Ascending aorta (tissue), 2 donors: Measurements from ENCODE around the gene SLC1A7. TPM values are rescaled to one million over a fixed set of nuclear protein-coding genes. Genes with fewer than 3 reads are reported as not detected.
A peak's percentile ranks its signal among the peaks of the same experiment; 100 is the strongest.

Source experiments
- DNase-seq, 2 donors: peaks; one replicate each; pipeline ENCODE4 v3.0.0-alpha.2; 2019; ENCODE audit warnings: low spot score in 2 of 2
- H3K27ac ChIP-seq, 2 donors: fragments of 200-600 bp; sonication (generic); one replicate each; pipeline ENCODE4 v1.5.1; 2016 to 2017; ENCODE audit warnings: mild to moderate bottlenecking in 1 of 2
- H3K27me3 ChIP-seq: fragments of 200-600 bp; sonication (generic); one replicate; pipeline ENCODE4 v1.5.1; 2017
- H3K36me3 ChIP-seq, 2 donors: fragments of 200-600 bp; sonication (generic); one replicate each; pipeline ENCODE4 v1.5.1; 2016
- H3K4me1 ChIP-seq, 2 donors: fragments of 200-600 bp; sonication (generic); one replicate each; pipeline ENCODE4 v1.5.1; 2016 to 2017; ENCODE audit warnings: mild to moderate bottlenecking in 1 of 2
- H3K4me3 ChIP-seq, 2 donors: fragments of 200-600 bp; sonication (generic); one replicate each; pipeline ENCODE4 v1.5.1; 2016 to 2017; ENCODE audit warnings: mild to moderate bottlenecking in 1 of 2
- H3K9me3 ChIP-seq, 2 donors: fragments of 200-600 bp; sonication (generic); one replicate each; pipeline ENCODE4 v1.5.1; 2016
- CTCF ChIP-seq, 3 experiments: fragments of 200-600 bp in 2 of 3; fragments of 450-650 bp in 1 of 3; sonication (generic) in 2 of 3; IDR thresholded peaks; one replicate each; pipeline ENCODE4 v1.5.1; 2016 to 2019; ENCODE audit warnings: antibody characterized with exemption in 3 of 3, mild to moderate bottlenecking in 1 of 3, moderate library complexity in 1 of 3
- intact Hi-C: fragments of 100-400 bp; cut with DNase I; formaldehyde crosslinking; loops from one replicate; pipeline ENCODE4 v1.15.1; 2023
- total RNA-seq: library from RNA; depleted of rRNA; stranded (reverse); fragments of >200 nt; gene quantifications from one replicate; pipeline ENCODE4 v1.1.0, GENCODE V29; 2016

Gene SLC1A7
- total RNA-seq, 1 donor from 2014 or later: not detected

DNA sequence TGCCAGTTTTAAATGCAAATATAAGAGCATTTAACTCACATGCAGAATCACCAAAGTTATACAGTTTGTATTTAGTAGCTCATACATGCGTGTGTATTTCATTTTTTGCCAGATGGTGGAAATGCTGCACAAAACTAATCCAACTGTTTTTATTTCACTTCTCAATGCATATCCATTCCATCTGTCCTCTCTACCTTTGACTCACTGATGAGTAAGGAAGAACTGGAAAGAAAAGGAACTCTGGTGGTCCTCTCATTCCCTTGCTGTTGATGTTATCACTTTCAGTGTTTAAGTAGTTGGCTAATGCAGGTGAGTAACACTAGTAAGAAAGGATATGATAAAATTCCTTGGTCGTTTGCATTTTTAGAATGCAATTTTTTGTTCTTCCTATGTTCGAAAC is 5.7 kb upstream of the SLC1A7 start:
- H3K27me3 ChIP-seq: no peaks in the 10 kb centered on the region
- no peak for DNase-seq
- no peak overlapping the region for H3K4me3 ChIP-seq
- H3K36me3 ChIP-seq: no peaks in the 10 kb centered on the region
- H3K4me1 ChIP-seq: no peaks in the 10 kb centered on the region
- H3K9me3 ChIP-seq: no peaks in the 10 kb centered on the region
- intact Hi-C loops: no loop called here
- H3K27ac ChIP-seq: no peak overlapping the region
- no peak for TF ChIP-seq CTCF (IDR thresholded peaks at IDR 0.05)

- no peak for DNase-seq
- intact Hi-C loops: no loop called here
- no peaks in the 10 kb centered on the region for H3K9me3 ChIP-seq
- H3K27ac ChIP-seq: no peak overlapping the region
- H3K36me3 ChIP-seq: no peaks in the 10 kb centered on the region
- no peak for TF ChIP-seq CTCF (IDR thresholded peaks at IDR 0.05)
- no peaks in the 10 kb centered on the region for H3K4me1 ChIP-seq
- no peaks in the 10 kb centered on the region for H3K27me3 ChIP-seq
- H3K4me3 ChIP-seq: no peak overlapping the region
Observed at GRCh38 chr1:53147174-53147573, 4.7 kb upstream of the SLC1A7 start.

- no peak for TF ChIP-seq CTCF (IDR thresholded peaks at IDR 0.05)
- no peaks in the 10 kb centered on the region for H3K9me3 ChIP-seq
- no peaks in the 10 kb centered on the region for H3K27me3 ChIP-seq
- no peaks in the 10 kb centered on the region for H3K4me1 ChIP-seq
- H3K36me3 ChIP-seq: no peaks in the 10 kb centered on the region
- peak overlapping the region; percentile 53 to 65 for H3K27ac ChIP-seq
- no peak overlapping the region for H3K4me3 ChIP-seq
- DNase-seq: peak in 1 of 2 donors; percentile 78
- intact Hi-C loops: no loop called here
Observed at GRCh38 chr1:53145942-53146708, 3.7 kb upstream of the SLC1A7 start.

- Histone ChIP-seq H3K27me3 (no peaks in the 10 kb centered on the region), H3K9me3 (no peaks in the 10 kb centered on the region), H3K4me3 (no peak overlapping the region), H3K4me1 (no peaks in the 10 kb centered on the region), H3K27ac (peak overlapping the region in 1 of 2 donors; percentile 53), H3K36me3 (no peaks in the 10 kb centered on the region)
- intact Hi-C loops: no loop called here
- no peak for TF ChIP-seq CTCF (IDR thresholded peaks at IDR 0.05)
- DNase-seq: no peak
Observed at GRCh38 chr1:53145619-53145941, 3.1 kb upstream of the SLC1A7 start.

- intact Hi-C loops: no loop called here
- Histone ChIP-seq H3K27me3 (no peaks in the 10 kb centered on the region), H3K9me3 (no peaks in the 10 kb centered on the region), H3K27ac (no peak overlapping the region), H3K4me1 (no peaks in the 10 kb centered on the region), H3K36me3 (no peaks in the 10 kb centered on the region), H3K4me3 (no peak overlapping the region)
- DNase-seq: no peak
- TF ChIP-seq CTCF (IDR thresholded peaks at IDR 0.05): no peak
Observed at GRCh38 chr1:53145051-53145600, 2.7 kb upstream of the SLC1A7 start.
